Kasumi-1 (cell line): ENCODE measurements around the gene SIMC1.
"Not testable (repeated sequence)": the region's sequence is repeated elsewhere in the genome, so short reads cannot be mapped to it uniquely, and the experiment has no call there.

ENCODE experiments used
- DNase-seq, 2 experiments: peaks; one replicate each; lab custom pipeline; 2025; lab: John Stamatoyannopoulos, UW

Gene SIMC1

GRCh38 chr5:176237971-176238644, at the start of gene SIMC1:
TSS of gene SIMC1 (plus strand) at chr5:176238424. CDS start at chr5:176238509, 85 bp downstream.
- peak in 1 of 2 experiments; percentile 3 for DNase-seq

- DNase-seq: no peak
These were observed 49.6 kb upstream of the SIMC1 start for GRCh38 chr5:176188506-176189193.

- DNase-seq: no peak
These were observed 48.4 kb upstream of the SIMC1 start for GRCh38 chr5:176189857-176190256.

- DNase-seq: no peak
These were observed 47.1 kb upstream of the SIMC1 start for GRCh38 chr5:176190886-176191755.

GRCh38 chr5:176192094-176192721, 46.0 kb upstream of the SIMC1 start:
- DNase-seq: no peak

GRCh38 chr5:176192722-176193117, 45.5 kb upstream of the SIMC1 start:
- DNase-seq: not testable (repeated sequence)

GRCh38 chr5:176193636-176194035, 44.6 kb upstream of the SIMC1 start:
- not testable (repeated sequence) for DNase-seq

GRCh38 chr5:176194238-176195083, 43.8 kb upstream of the SIMC1 start:
- not testable (repeated sequence) for DNase-seq

- DNase-seq: not testable (repeated sequence)
These were observed 43.2 kb upstream of the SIMC1 start for GRCh38 chr5:176195084-176195413.

GRCh38 chr5:176195487-176196207, 42.6 kb upstream of the SIMC1 start:
- DNase-seq: not testable (repeated sequence)

GRCh38 chr5:176196781-176197180, 41.4 kb upstream of the SIMC1 start:
- not testable (repeated sequence) for DNase-seq

GRCh38 chr5:176197234-176197858, 40.9 kb upstream of the SIMC1 start:
- DNase-seq: not testable (repeated sequence)

- DNase-seq: not testable (repeated sequence)
These were observed 39.9 kb upstream of the SIMC1 start for GRCh38 chr5:176198299-176198698.

- not testable (repeated sequence) for DNase-seq
These were observed 39.1 kb upstream of the SIMC1 start for GRCh38 chr5:176198991-176199733.

GRCh38 chr5:176199803-176200399, 38.3 kb upstream of the SIMC1 start:
- not testable (repeated sequence) for DNase-seq

GRCh38 chr5:176201811-176202210, 36.4 kb upstream of the SIMC1 start:
- DNase-seq: no peak

- no peak for DNase-seq
These were observed 35.1 kb upstream of the SIMC1 start for GRCh38 chr5:176203086-176203485.

GRCh38 chr5:176203535-176203934, 34.7 kb upstream of the SIMC1 start:
- DNase-seq: not testable (repeated sequence)
